ENCODE results near the gene SIX4.

DNA sequence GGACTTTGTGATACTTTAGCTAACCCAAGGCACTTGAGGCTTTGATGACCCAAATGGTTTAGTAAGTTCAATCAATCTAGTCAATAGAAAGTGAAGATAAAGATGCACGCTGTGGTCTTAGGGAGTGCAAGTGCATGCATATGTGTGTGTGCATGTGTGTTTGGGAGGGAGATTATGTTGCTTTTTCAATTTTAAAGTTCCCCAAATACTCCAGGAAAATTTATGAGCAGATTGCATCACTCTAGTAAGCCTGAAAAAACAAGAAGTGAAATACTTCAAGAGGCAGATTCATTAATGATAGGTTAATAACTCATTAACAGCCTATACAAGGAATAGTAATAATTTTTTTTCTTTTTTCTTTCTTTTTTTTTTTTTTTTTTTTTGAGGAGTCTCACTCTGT, 62.4 kb downstream of the SIX4 start:
- TF ChIP-seq, protein P1, sequence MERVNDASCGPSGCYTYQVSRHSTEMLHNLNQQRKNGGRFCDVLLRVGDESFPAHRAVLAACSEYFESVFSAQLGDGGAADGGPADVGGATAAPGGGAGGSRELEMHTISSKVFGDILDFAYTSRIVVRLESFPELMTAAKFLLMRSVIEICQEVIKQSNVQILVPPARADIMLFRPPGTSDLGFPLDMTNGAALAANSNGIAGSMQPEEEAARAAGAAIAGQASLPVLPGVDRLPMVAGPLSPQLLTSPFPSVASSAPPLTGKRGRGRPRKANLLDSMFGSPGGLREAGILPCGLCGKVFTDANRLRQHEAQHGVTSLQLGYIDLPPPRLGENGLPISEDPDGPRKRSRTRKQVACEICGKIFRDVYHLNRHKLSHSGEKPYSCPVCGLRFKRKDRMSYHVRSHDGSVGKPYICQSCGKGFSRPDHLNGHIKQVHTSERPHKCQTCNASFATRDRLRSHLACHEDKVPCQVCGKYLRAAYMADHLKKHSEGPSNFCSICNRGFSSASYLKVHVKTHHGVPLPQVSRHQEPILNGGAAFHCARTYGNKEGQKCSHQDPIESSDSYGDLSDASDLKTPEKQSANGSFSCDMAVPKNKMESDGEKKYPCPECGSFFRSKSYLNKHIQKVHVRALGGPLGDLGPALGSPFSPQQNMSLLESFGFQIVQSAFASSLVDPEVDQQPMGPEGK (CRISPR knock-in tag; IDR thresholded peaks at IDR 0.05; ENCODE audit: borderline replicate concordance) = no peak
- no peak for TF ChIP-seq TSHZ2 (CRISPR knock-in tag; IDR thresholded peaks at IDR 0.05)
- TF ChIP-seq GLIS3 (CRISPR knock-in tag; IDR thresholded peaks at IDR 0.05) = no peak
